Epithelial cell of esophagus (primary cell): Measurements from ENCODE around the gene UGT1A10.

ENCODE experiments used
- DNase-seq: peaks from one replicate; pipeline ENCODE4 v3.0.0; 2010; ENCODE audit warnings: low read depth
- H3K4me3 ChIP-seq: 2 replicates; pipeline ENCODE4 v1.5.1; 2011; ENCODE audit warnings: mild to moderate bottlenecking, low read length, control low read depth
- TF ChIP-seq, protein P1 (sequence below): IDR thresholded peaks from 2 replicates; pipeline ENCODE4 v1.5.1; 2011; ENCODE audit warnings: low read depth, mild to moderate bottlenecking, low read length, control low read depth, inconsistent platforms; ENCODE audit not compliant: insufficient read depth; ENCODE audit errors: missing control alignments

The UGT1A10 gene

DNA sequence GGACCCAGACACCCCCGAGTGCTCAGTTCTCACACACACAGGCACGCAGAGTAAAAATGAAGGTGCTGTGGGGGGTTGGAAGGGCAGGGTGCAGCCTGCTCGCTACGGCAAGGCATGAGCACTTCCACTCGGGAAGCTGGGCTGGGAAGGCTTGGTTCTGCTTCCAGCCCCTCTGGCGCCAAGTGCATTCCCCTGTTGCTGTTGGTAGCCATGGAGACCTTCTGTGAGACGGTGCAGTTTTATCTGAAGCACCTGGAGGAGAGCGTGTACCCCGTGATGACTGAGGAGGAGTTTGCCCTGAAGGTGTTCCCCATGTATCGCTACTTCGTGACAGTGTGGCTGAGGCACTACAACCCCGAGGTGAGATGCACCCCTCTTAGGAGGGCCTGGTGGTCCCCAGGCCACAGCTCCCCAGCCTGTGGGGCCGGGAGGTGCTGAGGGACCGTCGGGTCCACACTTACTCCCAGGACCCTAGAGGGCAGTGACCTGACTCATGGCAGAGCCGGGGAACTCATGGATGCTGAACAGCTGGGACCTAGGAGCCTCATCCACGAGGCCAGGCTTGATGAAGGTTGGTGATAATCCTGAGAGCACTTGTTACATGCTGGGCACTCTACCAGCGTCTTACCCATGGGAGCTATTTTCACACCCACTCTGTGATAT is 157.3 kb downstream of the UGT1A10 start:
- DNase-seq: no peak
- no peak overlapping the region for H3K4me3 ChIP-seq
- TF ChIP-seq, protein P1, sequence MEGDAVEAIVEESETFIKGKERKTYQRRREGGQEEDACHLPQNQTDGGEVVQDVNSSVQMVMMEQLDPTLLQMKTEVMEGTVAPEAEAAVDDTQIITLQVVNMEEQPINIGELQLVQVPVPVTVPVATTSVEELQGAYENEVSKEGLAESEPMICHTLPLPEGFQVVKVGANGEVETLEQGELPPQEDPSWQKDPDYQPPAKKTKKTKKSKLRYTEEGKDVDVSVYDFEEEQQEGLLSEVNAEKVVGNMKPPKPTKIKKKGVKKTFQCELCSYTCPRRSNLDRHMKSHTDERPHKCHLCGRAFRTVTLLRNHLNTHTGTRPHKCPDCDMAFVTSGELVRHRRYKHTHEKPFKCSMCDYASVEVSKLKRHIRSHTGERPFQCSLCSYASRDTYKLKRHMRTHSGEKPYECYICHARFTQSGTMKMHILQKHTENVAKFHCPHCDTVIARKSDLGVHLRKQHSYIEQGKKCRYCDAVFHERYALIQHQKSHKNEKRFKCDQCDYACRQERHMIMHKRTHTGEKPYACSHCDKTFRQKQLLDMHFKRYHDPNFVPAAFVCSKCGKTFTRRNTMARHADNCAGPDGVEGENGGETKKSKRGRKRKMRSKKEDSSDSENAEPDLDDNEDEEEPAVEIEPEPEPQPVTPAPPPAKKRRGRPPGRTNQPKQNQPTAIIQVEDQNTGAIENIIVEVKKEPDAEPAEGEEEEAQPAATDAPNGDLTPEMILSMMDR: no peak

DNA sequence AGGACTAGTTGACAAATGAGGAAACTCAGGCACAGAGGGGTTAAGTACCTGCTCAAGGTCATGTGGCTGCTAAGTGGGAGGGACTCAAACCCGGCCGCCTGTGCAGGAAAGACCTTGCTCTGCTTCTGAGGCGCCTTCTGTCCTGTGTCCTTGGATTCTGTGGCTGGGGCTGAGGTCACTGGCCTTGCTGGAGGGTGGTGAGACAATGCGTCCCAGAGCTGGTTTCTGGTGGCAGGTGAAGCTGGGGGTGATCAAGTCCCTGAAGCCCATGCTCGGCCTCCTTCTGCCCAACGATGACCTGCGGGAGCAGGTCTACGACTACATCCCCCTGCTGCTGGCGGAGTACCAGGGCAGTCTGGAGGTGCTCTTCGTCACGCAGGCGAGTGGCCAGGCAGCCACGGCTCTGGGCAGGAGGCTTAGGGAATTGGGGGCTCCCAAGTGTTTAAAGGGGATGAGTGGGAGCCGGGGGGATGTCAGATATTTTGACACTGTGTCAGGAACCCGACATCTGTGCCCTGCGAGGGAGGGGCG is 157.9 kb downstream of the UGT1A10 start:
- DNase-seq: no peak
- TF ChIP-seq, protein P1: no peak
- no peak overlapping the region for H3K4me3 ChIP-seq

DNA sequence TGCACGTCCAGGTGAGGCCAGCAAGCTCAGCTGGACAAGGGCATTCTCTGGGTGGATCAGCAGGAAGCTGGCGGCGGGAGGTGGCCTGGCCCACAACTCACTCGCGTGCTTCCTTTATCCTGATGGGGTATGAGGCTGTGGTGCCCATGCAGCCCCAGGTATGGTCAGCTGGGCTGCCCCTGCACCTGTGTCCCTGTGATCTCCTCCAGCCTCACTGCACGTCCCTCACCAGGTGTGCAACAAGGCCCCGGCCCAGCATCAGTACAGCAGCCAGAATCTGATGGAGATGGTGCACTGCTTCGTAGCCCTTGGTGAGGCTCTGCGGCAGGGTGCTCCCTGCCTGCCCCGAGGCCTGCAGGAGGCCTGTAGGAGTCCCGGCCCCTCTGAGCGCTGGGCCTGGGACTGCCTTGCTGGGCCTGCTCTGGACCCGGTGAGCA is 159.5 kb downstream of the UGT1A10 start:
- H3K4me3 ChIP-seq: no peak overlapping the region
- DNase-seq: no peak
- TF ChIP-seq, protein P1: no peak

DNA sequence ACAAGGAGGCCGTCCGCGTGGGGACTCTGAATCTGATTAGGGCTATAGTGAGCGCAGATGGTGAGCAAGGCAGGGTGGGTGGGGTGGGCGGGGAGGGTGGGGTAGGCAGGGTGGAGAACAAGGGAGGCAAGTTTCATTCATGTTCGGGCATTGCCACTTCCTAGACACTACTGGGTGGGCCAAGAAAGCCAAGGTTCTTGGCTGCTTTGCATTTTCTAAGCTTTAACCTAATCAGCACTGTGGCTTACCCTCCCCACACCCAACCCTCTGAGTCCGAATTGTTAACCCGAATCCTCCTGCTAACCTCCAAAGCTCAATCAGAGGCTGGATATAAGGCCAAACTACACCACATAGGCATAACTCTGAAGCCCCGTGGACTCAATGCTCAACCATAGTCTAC is 160.0 kb downstream of the UGT1A10 start:
- no peak for DNase-seq
- TF ChIP-seq, protein P1: no peak

DNA sequence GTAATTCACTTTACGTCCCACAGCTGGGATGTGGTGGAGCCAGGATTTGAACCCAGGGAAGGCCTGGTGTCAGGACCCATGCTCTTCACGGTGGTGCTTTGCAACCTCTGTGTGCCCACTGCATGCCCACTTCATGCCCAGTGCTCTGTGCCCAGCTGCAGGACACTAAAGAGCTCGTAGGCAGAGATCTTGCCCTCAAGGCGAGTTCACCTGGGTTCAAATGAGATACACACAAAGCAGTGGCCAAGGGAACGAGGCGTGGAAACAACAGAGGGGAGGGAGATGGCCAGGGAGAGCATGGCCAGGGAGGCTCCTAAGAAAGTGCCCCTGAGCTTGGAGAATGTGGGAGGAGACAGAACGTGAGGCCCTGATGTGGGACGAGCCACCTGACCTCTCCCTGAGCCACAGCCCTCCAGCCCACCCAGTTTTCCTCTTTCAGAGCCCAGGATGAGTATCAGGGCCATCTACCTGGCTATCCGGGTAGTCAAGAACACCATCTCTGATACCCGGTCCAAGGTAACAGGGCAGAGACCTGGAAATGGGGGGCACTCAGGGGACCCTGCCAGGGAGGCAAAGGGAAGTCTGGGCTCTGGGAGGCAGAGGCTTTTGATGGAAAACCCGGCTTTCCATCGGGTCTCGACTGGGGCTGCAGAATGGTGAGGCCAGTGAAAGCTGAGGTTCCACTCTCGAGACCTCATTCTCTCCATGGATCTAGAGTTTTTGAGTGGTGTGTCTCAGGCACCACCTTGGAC is 162.3 kb downstream of the UGT1A10 start:
- TF ChIP-seq, protein P1: no peak
- DNase-seq: no peak
- no peak overlapping the region for H3K4me3 ChIP-seq

More for the DNA sequence above, 160.0 kb downstream of the UGT1A10 start:
- H3K4me3 ChIP-seq: no peak overlapping the region

DNA sequence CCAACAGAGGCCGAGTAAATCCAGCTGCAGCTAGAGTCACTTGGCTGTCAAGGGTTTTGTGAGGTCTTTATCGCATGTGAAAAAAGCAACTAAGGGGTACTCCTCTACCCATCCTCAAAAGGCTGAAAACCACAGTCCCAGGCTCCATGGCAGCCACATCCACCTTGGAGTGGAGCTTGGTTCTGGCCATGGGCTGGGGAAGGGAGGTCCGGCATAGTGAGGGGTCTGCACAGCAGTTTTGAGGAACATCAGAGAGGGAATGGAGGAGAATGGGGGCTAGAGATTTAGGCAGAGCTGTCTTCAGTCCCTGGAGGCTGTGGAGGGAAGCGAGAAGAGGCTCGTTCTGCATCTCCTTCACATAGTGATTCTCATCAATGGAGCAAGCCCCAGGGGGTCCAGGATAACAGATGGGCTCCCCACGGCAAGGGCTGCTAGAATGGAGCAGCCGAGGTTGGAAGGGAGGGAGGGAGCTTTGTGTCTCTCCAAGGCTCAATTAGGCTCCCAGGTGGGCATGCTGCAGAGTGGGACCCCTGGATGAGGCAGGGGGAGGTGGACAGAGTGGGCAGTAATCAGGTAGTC is 162.9 kb downstream of the UGT1A10 start:
- H3K4me3 ChIP-seq: no peak overlapping the region
- TF ChIP-seq, protein P1: no peak
- no peak for DNase-seq
